GM13977 (cell line): ENCODE data around the gene EPHA6.

Experiments
- DNase-seq: peaks from one replicate; pipeline ENCODE4 v3.0.0; 2012; ENCODE audit warnings: low spot score
- CTCF ChIP-seq: IDR thresholded peaks from 2 replicates; pipeline ENCODE4 v1.5.1; 2012; ENCODE audit warnings: mild to moderate bottlenecking, control low read depth; ENCODE audit not compliant: insufficient read depth; ENCODE audit errors: extremely low read depth, missing control alignments
- in situ Hi-C: fragments of 300-500 bp; cut with MboI; formaldehyde crosslinking; loops from one replicate; pipeline ENCODE4 v1.12.0; 2022; ENCODE audit warnings: low sequenced_read_pairs, low pct_unique_long_range_greater_than_20kb, mixed read lengths, inconsistent platforms; ENCODE audit not compliant: unreplicated experiment

The EPHA6 gene

GRCh38 chr3:97686258-97686657 lies 871.9 kb downstream of the EPHA6 start:
- no peak for TF ChIP-seq CTCF
- in situ Hi-C loops: no loop called here
- DNase-seq: no peak

DNA sequence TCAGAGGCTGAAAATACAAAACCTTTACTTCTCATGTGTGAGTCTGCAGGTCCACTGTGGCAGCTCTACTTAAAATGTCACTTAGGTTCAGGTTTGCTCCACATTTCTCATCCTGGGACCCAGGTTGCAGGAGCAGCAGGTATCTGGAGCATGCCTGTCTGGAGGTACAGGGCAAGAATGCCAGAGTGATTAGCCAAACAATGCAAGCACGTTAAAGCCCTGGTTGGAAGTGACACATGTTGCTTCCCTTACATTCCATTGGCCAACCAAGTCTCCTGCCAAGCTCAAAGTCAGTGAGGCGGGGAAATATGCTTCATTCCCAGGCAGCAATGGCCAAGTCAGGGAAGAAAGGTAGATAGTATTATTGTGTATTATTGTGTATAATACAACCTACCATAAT lies 873.3 kb downstream of the EPHA6 start:
- in situ Hi-C loops: no loop called here
- TF ChIP-seq CTCF: no peak

DNA sequence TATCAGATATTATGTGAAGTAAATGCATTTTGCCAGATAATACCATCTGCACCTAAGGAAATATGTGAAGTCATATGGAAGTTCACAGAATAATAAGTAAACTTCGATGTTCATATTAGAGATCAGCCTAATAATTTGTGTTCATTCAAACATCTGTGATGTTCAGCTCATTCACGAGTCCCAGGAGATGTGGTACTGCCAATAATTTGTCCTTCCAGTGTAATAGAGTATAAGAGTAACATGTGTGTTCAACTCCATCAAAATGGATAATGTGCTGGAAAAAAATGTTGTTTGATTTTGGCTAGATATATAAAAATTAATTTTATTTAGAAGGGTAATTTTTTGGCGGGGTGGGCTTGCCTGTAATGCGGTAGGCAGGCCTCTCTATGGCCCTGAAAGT lies 874.7 kb downstream of the EPHA6 start:
- DNase-seq: no peak
- TF ChIP-seq CTCF: no peak
- in situ Hi-C loops: no loop called here

More for the DNA sequence above, 873.3 kb downstream of the EPHA6 start:
- no peak for DNase-seq

DNA sequence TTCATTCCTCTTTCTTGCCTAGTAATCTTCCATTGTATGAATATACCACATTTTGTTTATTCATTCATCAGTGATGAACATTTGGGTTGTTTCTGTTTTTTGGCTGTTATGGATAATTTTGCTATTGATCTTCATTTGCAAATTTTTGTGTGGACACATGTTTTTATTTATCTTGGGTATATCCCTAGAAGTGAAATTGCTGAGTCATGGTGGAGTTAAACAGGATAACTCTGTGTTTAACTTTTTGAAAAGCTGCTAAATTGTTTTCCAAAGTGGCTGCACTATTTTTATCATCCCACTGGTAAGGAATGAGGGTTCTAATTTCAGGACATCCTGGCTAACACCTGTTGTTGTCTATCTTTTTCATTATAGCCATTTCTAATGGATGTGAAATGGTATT lies 875.6 kb downstream of the EPHA6 start:
- TF ChIP-seq CTCF: no peak
- in situ Hi-C loops: no loop called here
- DNase-seq: no peak

- in situ Hi-C loops: no loop called here
- no peak for TF ChIP-seq CTCF
- DNase-seq: no peak
These were observed 877.0 kb downstream of the EPHA6 start for GRCh38 chr3:97691354-97691753.

DNA sequence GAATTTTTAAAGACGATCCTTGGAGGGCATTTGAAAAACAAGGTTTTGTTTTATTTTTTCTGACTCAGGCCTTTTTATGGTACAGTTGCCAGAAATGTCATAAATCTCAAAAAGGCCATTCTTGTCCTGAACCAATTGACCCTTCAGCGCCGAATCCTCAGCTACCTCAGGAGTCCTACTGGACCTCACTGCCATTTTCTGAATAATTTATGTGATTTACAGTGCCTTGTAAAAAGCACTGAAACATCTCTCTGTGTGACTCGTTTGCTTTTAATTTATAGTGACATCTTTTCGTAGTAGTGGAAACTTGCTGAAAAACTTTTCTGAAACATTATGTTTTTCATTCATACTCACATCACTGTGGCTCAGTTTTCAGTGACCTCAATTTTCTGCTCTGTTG lies 878.0 kb downstream of the EPHA6 start:
- TF ChIP-seq CTCF: no peak
- in situ Hi-C loops: no loop called here
- no peak for DNase-seq

GRCh38 chr3:97692831-97693230 lies 878.4 kb downstream of the EPHA6 start:
- DNase-seq: no peak
- TF ChIP-seq CTCF: no peak
- in situ Hi-C loops: no loop called here
